Colonic mucosa (tissue), 4 donors: ENCODE measurements around the gene PKN3. TPM values are rescaled to one million over a fixed set of nuclear protein-coding genes. Genes with fewer than 3 reads are reported as not detected.

Experiments
- DNase-seq: peaks from one replicate; pipeline ENCODE4 v3.0.0-alpha.2; 2020
- H3K27ac ChIP-seq: fragments of 200-600 bp; one replicate; pipeline ENCODE4 v1.8.0; 2021
- H3K27me3 ChIP-seq: fragments of 200-600 bp; one replicate; pipeline ENCODE4 v1.8.0; 2021
- H3K36me3 ChIP-seq: fragments of 200-600 bp; one replicate; pipeline ENCODE4 v1.8.0; 2021
- H3K4me1 ChIP-seq: fragments of 200-600 bp; one replicate; pipeline ENCODE4 v1.8.0; 2021; ENCODE audit warnings: mild to moderate bottlenecking
- H3K4me3 ChIP-seq: fragments of 200-600 bp; one replicate; pipeline ENCODE4 v1.8.0; 2021
- H3K9ac ChIP-seq, 2 donors: one replicate each; pipeline ENCODE4 v1.7.0; 2013; ENCODE audit warnings: control low read depth in 2 of 2, low read depth in 2 of 2, low read length in 2 of 2
- H3K9me3 ChIP-seq: fragments of 200-600 bp; one replicate; pipeline ENCODE4 v1.8.0; 2021
- intact Hi-C: fragments of 100-400 bp; cut with DNase I; formaldehyde crosslinking; loops from one replicate; pipeline ENCODE4 v1.14.1; 2022
- total RNA-seq, 2 donors: library from RNA; stranded (reverse); fragmentation: NEBNext Ultra II Directional in 1 of 2; extraction: Animal tissue kit (Norgen Biotek cat#: 25700) in 1 of 2; gene quantifications; one replicate each; pipeline ENCODE4 v1.2.1, GENCODE V29; 2021
- TF ChIP-seq, protein P1 (sequence below): fragments of 200-600 bp; IDR thresholded peaks from one replicate; pipeline ENCODE4 v1.8.0; 2022; ENCODE audit warnings: antibody characterized with exemption, mild to moderate bottlenecking
- donor health status: healthy.
- donor health status: DM: no; HTN: no; CAD: no.
- donor health status: DM: no; HTN: no; CAD: no.

PKN3 gene
- total RNA-seq, 2 donors from 2014 or later: 2.8 to 7.5 TPM

DNA sequence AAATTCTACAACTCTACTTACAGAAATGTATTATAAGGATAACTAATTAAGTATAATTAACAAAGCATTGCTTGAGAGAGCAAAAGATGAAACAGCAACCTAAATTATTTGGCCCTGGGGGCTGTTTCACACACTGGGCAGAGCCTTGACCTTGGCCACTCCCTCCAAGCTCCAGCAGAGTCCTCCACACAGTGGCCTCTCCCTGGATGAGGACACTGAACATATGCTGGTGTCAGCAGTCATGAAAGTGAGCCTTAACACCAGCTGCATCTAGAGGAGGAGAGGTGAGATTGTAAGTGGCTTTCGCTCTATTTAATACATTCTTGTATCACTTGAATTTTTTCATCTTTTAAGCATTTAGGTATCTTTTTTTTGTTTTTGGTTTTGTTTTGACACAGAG is 44.9 kb downstream of the PKN3 start:
- DNase-seq: no peak
- Histone ChIP-seq H3K4me1 (no peaks in the 10 kb centered on the region), H3K36me3 (no peaks in the 10 kb centered on the region), H3K9ac (no peak overlapping the region), H3K9me3 (no peaks in the 10 kb centered on the region), H3K27me3 (no peaks in the 10 kb centered on the region), H3K27ac (no peak overlapping the region), H3K4me3 (no peak overlapping the region)
- intact Hi-C loops: no loop called here
- TF ChIP-seq, protein P1, sequence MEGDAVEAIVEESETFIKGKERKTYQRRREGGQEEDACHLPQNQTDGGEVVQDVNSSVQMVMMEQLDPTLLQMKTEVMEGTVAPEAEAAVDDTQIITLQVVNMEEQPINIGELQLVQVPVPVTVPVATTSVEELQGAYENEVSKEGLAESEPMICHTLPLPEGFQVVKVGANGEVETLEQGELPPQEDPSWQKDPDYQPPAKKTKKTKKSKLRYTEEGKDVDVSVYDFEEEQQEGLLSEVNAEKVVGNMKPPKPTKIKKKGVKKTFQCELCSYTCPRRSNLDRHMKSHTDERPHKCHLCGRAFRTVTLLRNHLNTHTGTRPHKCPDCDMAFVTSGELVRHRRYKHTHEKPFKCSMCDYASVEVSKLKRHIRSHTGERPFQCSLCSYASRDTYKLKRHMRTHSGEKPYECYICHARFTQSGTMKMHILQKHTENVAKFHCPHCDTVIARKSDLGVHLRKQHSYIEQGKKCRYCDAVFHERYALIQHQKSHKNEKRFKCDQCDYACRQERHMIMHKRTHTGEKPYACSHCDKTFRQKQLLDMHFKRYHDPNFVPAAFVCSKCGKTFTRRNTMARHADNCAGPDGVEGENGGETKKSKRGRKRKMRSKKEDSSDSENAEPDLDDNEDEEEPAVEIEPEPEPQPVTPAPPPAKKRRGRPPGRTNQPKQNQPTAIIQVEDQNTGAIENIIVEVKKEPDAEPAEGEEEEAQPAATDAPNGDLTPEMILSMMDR: no peak

DNA sequence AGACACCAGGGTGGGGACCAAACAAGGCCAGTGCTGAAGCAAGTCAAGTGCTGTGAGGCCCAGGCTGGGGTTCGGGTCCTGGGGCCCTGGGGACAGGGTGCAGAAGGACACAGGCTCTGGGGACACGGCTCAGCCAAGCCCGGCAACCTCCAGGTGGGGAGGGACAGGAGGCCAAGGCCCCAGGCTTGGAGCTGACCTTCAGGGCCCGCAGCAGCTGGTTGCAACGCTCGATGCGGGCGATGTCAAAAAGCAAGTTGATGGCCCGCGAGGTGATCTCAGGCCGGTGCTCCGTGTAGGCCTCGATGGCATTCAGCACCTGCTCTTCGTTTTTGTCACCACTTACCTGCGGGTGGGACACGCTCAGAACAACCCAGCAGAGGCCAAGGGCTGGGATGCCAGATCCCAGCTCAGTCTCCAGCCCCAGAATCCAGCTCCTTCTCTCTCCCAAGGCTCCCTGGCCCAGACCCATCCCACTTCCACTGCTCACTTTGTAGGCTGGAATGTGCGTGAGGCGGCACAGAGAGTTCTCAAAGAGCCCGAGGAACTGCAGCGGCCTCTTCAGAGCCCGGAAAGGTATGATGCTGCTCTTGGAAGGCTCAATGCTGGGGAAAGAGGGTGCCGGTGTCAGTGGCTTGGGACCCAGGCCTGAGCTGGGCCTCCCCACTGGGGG is 48.8 kb downstream of the PKN3 start:
- no peaks in the 10 kb centered on the region for H3K4me1 ChIP-seq
- no peaks in the 10 kb centered on the region for H3K9me3 ChIP-seq
- H3K27me3 ChIP-seq: no peaks in the 10 kb centered on the region
- H3K36me3 ChIP-seq: peaks cover 7% of the 10 kb centered on the region
- no peak overlapping the region for H3K27ac ChIP-seq
- intact Hi-C loops: no loop called here
- H3K9ac ChIP-seq: no peak overlapping the region
- DNase-seq: no peak
- H3K4me3 ChIP-seq: no peak overlapping the region
- TF ChIP-seq, protein P1: no peak

DNA sequence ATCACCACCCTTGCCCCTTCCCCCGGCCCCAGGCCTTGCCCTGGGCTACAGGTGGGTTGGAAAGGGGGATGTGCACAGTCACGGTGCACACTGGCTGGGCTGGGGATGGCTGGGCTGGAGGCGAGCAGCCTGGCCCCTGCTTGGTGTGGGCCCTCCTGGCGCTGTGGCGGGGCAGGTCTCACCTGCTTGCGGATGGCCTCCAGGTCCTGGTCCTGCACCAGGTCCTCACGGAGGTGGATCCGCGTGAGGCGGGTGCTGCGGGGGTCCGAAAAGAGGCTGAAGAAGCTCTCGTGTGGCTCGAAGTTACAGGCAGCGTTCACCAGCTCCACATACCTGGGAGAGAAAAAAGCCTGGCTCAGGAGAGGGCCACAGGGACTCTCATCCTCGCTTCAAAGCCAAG is 51.3 kb downstream of the PKN3 start:
- H3K4me1 ChIP-seq: no peaks in the 10 kb centered on the region
- TF ChIP-seq, protein P1: no peak
- H3K4me3 ChIP-seq: no peak overlapping the region
- DNase-seq: no peak
- H3K9me3 ChIP-seq: no peaks in the 10 kb centered on the region
- intact Hi-C loops: no loop called here
- H3K27me3 ChIP-seq: no peaks in the 10 kb centered on the region
- H3K9ac ChIP-seq: no peak overlapping the region
- peaks cover 7% of the 10 kb centered on the region for H3K36me3 ChIP-seq
- H3K27ac ChIP-seq: no peak overlapping the region

DNA sequence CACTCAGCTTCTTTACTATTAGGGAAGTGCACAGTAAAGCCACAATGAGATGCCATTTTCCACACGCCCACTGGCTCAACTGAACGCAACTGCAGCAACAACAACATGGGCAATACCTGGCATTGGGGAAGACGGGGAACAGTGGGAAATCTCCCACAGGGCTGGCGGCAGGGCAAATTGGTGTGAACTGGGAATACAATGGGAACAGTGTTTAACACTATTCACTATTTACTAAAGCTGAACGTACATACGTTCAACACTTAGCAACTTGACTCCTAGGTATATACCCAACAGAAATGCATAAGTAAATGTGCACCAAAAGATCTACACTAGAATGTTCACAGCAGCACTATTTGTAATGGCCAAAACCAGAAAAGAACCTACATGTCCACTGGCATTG is 55.3 kb downstream of the PKN3 start:
- no peaks in the 10 kb centered on the region for H3K9me3 ChIP-seq
- intact Hi-C loops: no loop called here
- H3K27ac ChIP-seq: no peak overlapping the region
- DNase-seq: no peak
- TF ChIP-seq, protein P1: no peak
- peaks cover 7% of the 10 kb centered on the region for H3K36me3 ChIP-seq
- H3K27me3 ChIP-seq: no peaks in the 10 kb centered on the region
- H3K4me1 ChIP-seq: no peaks in the 10 kb centered on the region
- H3K4me3 ChIP-seq: no peak overlapping the region
- no peak overlapping the region for H3K9ac ChIP-seq

DNA sequence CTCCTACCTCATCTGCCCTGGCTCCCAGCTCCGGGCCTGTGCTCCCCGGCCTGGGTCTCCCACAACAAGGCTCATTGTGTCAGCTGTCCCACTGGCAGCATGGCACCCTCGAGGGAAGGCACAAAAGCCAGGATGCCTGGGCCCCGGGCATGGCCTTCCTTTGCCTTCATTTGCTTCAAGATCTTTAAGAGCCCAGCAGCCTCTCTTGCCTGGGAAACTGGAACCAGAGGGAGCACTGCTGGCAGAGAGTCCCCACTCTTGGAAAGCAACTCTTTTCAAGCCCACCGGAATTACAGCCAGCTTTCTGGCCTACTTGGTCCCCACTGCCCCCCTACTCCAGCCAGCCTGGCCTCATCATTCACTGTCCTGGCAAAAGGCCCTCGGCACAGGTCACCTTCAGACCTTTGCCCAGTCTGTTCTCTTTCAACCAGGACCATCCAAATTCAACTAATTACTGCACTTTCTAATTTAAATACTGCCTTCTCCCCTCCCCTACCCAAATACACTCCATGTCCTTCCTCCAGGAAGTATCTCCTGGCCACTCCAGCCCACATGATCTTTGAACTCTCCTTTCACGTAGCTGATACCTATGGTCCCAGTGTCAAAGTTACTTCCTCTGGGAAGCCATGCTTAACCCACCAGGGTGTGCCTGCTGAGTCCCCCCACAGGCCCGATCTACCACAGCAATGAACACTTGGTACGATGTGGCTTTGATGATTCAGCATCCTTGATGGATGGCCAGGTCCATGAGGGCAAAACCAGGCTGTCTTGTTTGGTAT is 60.6 kb downstream of the PKN3 start:
- no peaks in the 10 kb centered on the region for H3K27me3 ChIP-seq
- DNase-seq: no peak
- H3K9me3 ChIP-seq: no peaks in the 10 kb centered on the region
- H3K36me3 ChIP-seq: no peaks in the 10 kb centered on the region
- H3K27ac ChIP-seq: no peak overlapping the region
- intact Hi-C loops: no loop called here
- H3K4me1 ChIP-seq: no peaks in the 10 kb centered on the region
- TF ChIP-seq, protein P1: no peak
- no peak overlapping the region for H3K4me3 ChIP-seq
- no peak overlapping the region for H3K9ac ChIP-seq
